DOHH2 (cell line): ENCODE data around the gene ZNF280B.

Experiments used
- H3F3A ChIP-seq: fragments of 200-600 bp; sonication (generic), shearing (Covaris generic); 2 replicates; pipeline ENCODE4 v1.6.0; 2016; ENCODE audit warnings: antibody characterized with exemption, mild to moderate bottlenecking; ENCODE audit not compliant: control insufficient read depth, insufficient read depth
- H3K27ac ChIP-seq: fragments of 200-600 bp; sonication (generic); 2 replicates; pipeline ENCODE4 v1.5.1; 2014; ENCODE audit warnings: low read depth, mild to moderate bottlenecking, low read length, moderate library complexity
- H3K27me3 ChIP-seq: fragments of 200-600 bp; sonication (generic); 2 replicates; pipeline ENCODE4 v1.6.1; 2014; ENCODE audit warnings: mild to moderate bottlenecking, low read length, mixed read lengths; ENCODE audit not compliant: control insufficient read depth
- H3K36me3 ChIP-seq: fragments of 200-600 bp; sonication (generic); 2 replicates; pipeline ENCODE4 v1.6.1; 2014; ENCODE audit warnings: mild to moderate bottlenecking, low read length, moderate library complexity, mixed read lengths; ENCODE audit not compliant: control insufficient read depth
- H3K4me1 ChIP-seq: fragments of 200-600 bp; sonication (generic); 2 replicates; pipeline ENCODE4 v1.6.1; 2014; ENCODE audit warnings: mild to moderate bottlenecking, low read length, mixed read lengths; ENCODE audit not compliant: control insufficient read depth
- H3K4me2 ChIP-seq: fragments of 200-600 bp; sonication (generic); 2 replicates; pipeline ENCODE4 v1.6.0; 2014; ENCODE audit warnings: mild to moderate bottlenecking, low read length, moderate library complexity
- H3K4me3 ChIP-seq: fragments of 200-600 bp; sonication (generic); 2 replicates; pipeline ENCODE4 v1.5.1; 2014; ENCODE audit warnings: mild to moderate bottlenecking, low read length, mixed read lengths
- H3K79me2 ChIP-seq: fragments of 200-600 bp; sonication (generic); 2 replicates; pipeline ENCODE4 v1.6.1; 2014; ENCODE audit warnings: mild to moderate bottlenecking, low read length, mixed read lengths; ENCODE audit not compliant: control insufficient read depth
- H3K9me2 ChIP-seq: fragments of 200-600 bp; sonication (generic); replicated peaks from 2 replicates; pipeline ENCODE4 v1.6.1; 2014; ENCODE audit warnings: mild to moderate bottlenecking, low read length, mixed read lengths; ENCODE audit not compliant: control insufficient read depth
- H3K9me3 ChIP-seq: fragments of 200-600 bp; sonication (generic); 2 replicates; pipeline ENCODE4 v1.6.1; 2014; ENCODE audit warnings: antibody characterized with exemption, low read length, mixed read lengths; ENCODE audit not compliant: control insufficient read depth, insufficient read depth
- H4K20me1 ChIP-seq: fragments of 200-600 bp; sonication (generic); 2 replicates; pipeline ENCODE4 v1.6.0; 2014; ENCODE audit warnings: low read depth, mild to moderate bottlenecking, antibody characterized with exemption, low read length, moderate library complexity; ENCODE audit not compliant: control insufficient read depth, insufficient read depth
- CTCF ChIP-seq: fragments of 200-600 bp; sonication (generic); IDR thresholded peaks from one replicate; pipeline ENCODE4 v1.5.1; 2014; ENCODE audit warnings: antibody characterized with exemption, mild to moderate bottlenecking, low read depth, low read length; ENCODE audit not compliant: poor library complexity, severe bottlenecking
- EZH2phosphoT487 ChIP-seq: fragments of 200-600 bp; sonication (generic); IDR thresholded peaks from 2 replicates; pipeline ENCODE4 v1.6.1; 2017; ENCODE audit warnings: borderline replicate concordance, mild to moderate bottlenecking, antibody characterized with exemption, low read length, moderate library complexity, mixed read lengths

ZNF280B gene

GRCh38 chr22:22464541-22465054 is 43.9 kb downstream of the ZNF280B start:
- H3K27ac ChIP-seq, result no peak overlapping the region
- peaks cover 11% of the 10 kb centered on the region; the same call in 1 of the 2 replicates for H3F3A ChIP-seq
- peaks cover 23% of the 10 kb centered on the region for H3K4me1 ChIP-seq
- no peaks in the 10 kb centered on the region for H4K20me1 ChIP-seq
- H3K27me3 ChIP-seq, result no peaks in the 10 kb centered on the region
- no peak overlapping the region for H3K4me2 ChIP-seq
- no peaks in the 10 kb centered on the region for H3K36me3 ChIP-seq
- no peak overlapping the region for H3K4me3 ChIP-seq
- no peaks in the 10 kb centered on the region for H3K79me2 ChIP-seq
- H3K9me2 ChIP-seq, result no peaks in the 10 kb centered on the region
- peaks cover 13% of the 10 kb centered on the region for H3K9me3 ChIP-seq
- TF ChIP-seq EZH2phosphoT487 (no peak), CTCF (no peak)

GRCh38 chr22:22463855-22464540 is 44.5 kb downstream of the ZNF280B start:
- H3K27me3 ChIP-seq, result no peaks in the 10 kb centered on the region
- no peak overlapping the region for H3K27ac ChIP-seq
- H3K79me2 ChIP-seq, result no peaks in the 10 kb centered on the region
- peaks cover 11% of the 10 kb centered on the region; the same call in 1 of the 2 replicates for H3F3A ChIP-seq
- TF ChIP-seq EZH2phosphoT487, result no peak
- TF ChIP-seq CTCF, result peak; percentile 68
- H3K4me3 ChIP-seq, result peak overlapping the region; percentile 32; the same call in 1 of the 2 replicates
- H3K4me2 ChIP-seq, result peak overlapping the region; percentile 56
- no peaks in the 10 kb centered on the region; the same call in 1 of the 2 replicates for H3K36me3 ChIP-seq
- peaks cover 16% of the 10 kb centered on the region for H3K9me3 ChIP-seq
- H4K20me1 ChIP-seq, result no peaks in the 10 kb centered on the region
- peaks cover 23% of the 10 kb centered on the region for H3K4me1 ChIP-seq
- no peaks in the 10 kb centered on the region for H3K9me2 ChIP-seq

- H3K4me1 ChIP-seq, result peaks cover 23% of the 10 kb centered on the region
- H3K27ac ChIP-seq, result no peak overlapping the region
- peak overlapping the region; percentile 32; the same call in 1 of the 2 replicates for H3K4me3 ChIP-seq
- no peaks in the 10 kb centered on the region for H3K27me3 ChIP-seq
- H3K4me2 ChIP-seq, result peak overlapping the region; percentile 56
- peaks cover 25% of the 10 kb centered on the region for H3K9me3 ChIP-seq
- no peaks in the 10 kb centered on the region for H4K20me1 ChIP-seq
- H3K79me2 ChIP-seq, result no peaks in the 10 kb centered on the region
- H3K9me2 ChIP-seq, result no peaks in the 10 kb centered on the region
- TF ChIP-seq CTCF (peak; percentile 89), EZH2phosphoT487 (no peak)
- H3F3A ChIP-seq, result peaks cover 11% of the 10 kb centered on the region; the same call in 1 of the 2 replicates
- H3K36me3 ChIP-seq, result no peaks in the 10 kb centered on the region; the same call in 1 of the 2 replicates
These were observed 45.6 kb downstream of the ZNF280B start for GRCh38 chr22:22462813-22463567.
